ENCODE results near the gene KLHL24.

GRCh38 chr3:183697123-183697609, 61.7 kb downstream of the KLHL24 start:
- TF ChIP-seq, protein P1, sequence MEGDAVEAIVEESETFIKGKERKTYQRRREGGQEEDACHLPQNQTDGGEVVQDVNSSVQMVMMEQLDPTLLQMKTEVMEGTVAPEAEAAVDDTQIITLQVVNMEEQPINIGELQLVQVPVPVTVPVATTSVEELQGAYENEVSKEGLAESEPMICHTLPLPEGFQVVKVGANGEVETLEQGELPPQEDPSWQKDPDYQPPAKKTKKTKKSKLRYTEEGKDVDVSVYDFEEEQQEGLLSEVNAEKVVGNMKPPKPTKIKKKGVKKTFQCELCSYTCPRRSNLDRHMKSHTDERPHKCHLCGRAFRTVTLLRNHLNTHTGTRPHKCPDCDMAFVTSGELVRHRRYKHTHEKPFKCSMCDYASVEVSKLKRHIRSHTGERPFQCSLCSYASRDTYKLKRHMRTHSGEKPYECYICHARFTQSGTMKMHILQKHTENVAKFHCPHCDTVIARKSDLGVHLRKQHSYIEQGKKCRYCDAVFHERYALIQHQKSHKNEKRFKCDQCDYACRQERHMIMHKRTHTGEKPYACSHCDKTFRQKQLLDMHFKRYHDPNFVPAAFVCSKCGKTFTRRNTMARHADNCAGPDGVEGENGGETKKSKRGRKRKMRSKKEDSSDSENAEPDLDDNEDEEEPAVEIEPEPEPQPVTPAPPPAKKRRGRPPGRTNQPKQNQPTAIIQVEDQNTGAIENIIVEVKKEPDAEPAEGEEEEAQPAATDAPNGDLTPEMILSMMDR (IDR thresholded peaks at IDR 0.05) = peak in 1 of 6 experiments; percentile 26
- no peak for TF ChIP-seq POLR2A (IDR thresholded peaks at IDR 0.05)
